Spinal cord (tissue), 10 donors: ENCODE measurements around the gene CACNA1B. TPM values are rescaled to one million over a fixed set of nuclear protein-coding genes. Genes with fewer than 3 reads are reported as not detected.
"Not testable (repeated sequence)": the region's sequence is repeated elsewhere in the genome, so short reads cannot be mapped to it uniquely, and the experiment has no call there.

Experiments used
- DNase-seq, 6 donors: peaks; one replicate each; pipeline versions ENCODE4 v3.0.0 to v3.0.0-alpha.2; 2013 to 2015; ENCODE audit warnings: low spot score in 6 of 6, low read depth in 4 of 6
- H3K27ac ChIP-seq: one replicate; pipeline ENCODE4 v1.5.1; 2013; ENCODE audit warnings: low read depth, low read length, control low read depth
- H3K27me3 ChIP-seq: one replicate; pipeline ENCODE4 v1.6.1; 2013; ENCODE audit warnings: low read length; ENCODE audit not compliant: control insufficient read depth, insufficient read depth
- H3K36me3 ChIP-seq: one replicate; pipeline ENCODE4 v1.6.1; 2013; ENCODE audit warnings: low read length; ENCODE audit not compliant: control insufficient read depth, insufficient read depth
- H3K4me1 ChIP-seq: one replicate; pipeline ENCODE4 v1.6.1; 2013; ENCODE audit warnings: low read length; ENCODE audit not compliant: control insufficient read depth, insufficient read depth
- H3K4me3 ChIP-seq: one replicate; pipeline ENCODE4 v1.5.1; 2013; ENCODE audit warnings: low read depth, low read length, control low read depth
- H3K9me3 ChIP-seq: one replicate; pipeline ENCODE4 v1.6.1; 2013; ENCODE audit warnings: low read length; ENCODE audit not compliant: control insufficient read depth, insufficient read depth
- WGBS: methylation state at CpG from one replicate; pipeline ENCODE4 v1.1.5; 2013; ENCODE audit warnings: missing lambda C conversion rate; ENCODE audit not compliant: insufficient coverage; 5-methylcytosine and 5-hydroxymethylcytosine counted together
- polyA plus RNA-seq, 2 donors: library from polyadenylated mRNA; unstranded; fragments of 120-200 nt; gene quantifications; one replicate each; pipeline ENCODE4 v1.2.1, GENCODE V29; 2013; ENCODE audit not compliant: insufficient read length in 2 of 2
- total RNA-seq, 2 donors: library from RNA; depleted of rRNA in 1 of 2; stranded (reverse); fragments of 120-200 nt in 1 of 2; fragments of >200 nt in 1 of 2; gene quantifications; one replicate each; pipeline versions ENCODE4 v1.2.3 to v1.2.4, GENCODE V29; 2013 to 2014
- donor health status: healthy.

The CACNA1B gene
- total and polyA plus RNA-seq, 4 donors = 6.2 to 24.6 (median 19.6) TPM

DNA sequence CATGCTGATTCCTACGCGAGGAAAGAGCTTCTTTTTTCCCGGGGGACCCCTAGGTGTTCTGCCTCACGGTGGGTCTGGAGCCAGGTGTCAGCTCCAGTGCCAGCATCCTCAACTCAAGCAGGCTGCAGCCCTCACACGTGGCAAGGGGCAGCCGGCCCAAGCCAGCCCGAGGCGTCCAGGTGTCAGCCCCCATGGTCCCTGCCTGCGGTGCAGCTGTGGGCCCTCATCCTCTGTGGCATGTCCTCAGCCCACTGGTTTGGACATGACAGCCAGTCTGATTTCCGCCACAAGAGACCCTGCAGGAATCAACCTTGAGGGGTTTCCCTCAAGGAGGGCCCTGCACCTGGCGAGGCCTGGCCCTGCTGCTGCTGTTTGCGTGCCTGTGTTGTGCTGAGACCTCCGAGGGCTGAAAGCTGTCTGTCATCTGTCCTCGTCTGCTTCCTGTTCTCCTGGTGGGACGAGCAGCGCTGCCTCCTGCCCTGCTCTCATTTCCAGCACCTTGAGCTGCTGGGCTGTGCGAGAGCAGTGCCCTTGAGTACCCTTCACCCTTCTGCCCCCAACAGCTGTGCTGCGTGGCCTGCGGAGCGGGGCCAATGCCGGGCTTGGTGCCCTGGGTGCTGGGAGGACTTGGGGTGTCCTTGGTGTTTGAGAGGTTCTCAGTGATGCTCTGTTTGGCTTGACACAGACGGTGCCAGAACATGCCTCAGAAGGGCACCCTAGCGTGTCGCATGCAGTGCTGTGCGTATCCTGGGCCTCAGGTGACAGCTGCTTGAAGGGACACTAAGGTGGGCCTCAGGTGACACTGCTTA, 137.6 kb downstream of the CACNA1B start:
- no peaks in the 10 kb centered on the region for H3K4me1 ChIP-seq
- no peak overlapping the region for H3K27ac ChIP-seq
- H3K9me3 ChIP-seq = no peaks in the 10 kb centered on the region
- 84% methylated on average over 24 of the region's 25 CpGs for WGBS
- peaks cover 56% of the 10 kb centered on the region for H3K36me3 ChIP-seq
- DNase-seq = no peak
- H3K4me3 ChIP-seq = no peak overlapping the region
- no peaks in the 10 kb centered on the region for H3K27me3 ChIP-seq

DNA sequence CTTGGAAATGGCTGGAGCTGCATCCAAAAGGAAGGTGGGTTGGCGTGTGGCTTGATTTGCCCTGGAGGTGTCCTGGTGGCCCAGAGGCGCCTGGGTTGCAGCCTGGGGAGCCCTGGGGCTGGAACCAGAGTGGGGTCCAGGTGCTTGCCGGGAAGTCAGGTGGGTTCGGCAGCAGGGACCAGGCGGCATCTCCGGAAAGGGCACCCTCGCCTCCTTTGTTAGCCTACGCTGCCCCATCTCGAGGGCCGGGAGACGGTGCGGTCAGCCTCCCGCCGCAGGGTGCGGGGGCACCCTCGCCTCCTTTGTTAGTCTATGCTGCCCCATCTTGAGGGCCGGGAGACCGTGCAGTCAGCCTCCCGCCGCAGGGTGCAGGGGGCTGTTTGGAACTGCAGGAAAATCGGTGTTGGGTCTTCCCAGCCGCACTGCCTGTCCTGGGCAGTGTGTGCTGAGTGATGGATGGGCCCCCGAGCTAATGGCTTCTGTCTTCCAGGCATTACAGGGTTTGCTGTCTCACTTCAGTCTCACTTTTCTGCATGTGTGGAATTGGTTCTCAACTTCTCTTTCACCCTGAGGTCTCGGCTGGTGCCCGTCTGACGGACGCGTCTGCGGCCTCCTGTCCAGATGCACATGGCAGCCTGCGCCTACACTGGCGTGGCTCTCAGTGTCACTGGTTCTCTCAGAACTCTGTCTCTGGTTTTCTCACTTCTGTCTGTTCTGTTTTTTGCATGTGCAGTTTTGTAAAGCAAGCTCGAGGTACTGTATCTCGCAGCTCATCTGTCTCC, 139.0 kb downstream of the CACNA1B start:
- H3K4me1 ChIP-seq = no peaks in the 10 kb centered on the region
- H3K27me3 ChIP-seq = no peaks in the 10 kb centered on the region
- no peak overlapping the region for H3K27ac ChIP-seq
- no peak overlapping the region for H3K4me3 ChIP-seq
- H3K36me3 ChIP-seq = peaks cover 51% of the 10 kb centered on the region
- H3K9me3 ChIP-seq = no peaks in the 10 kb centered on the region
- no peak for DNase-seq
- 80% methylated on average over 33 of the region's 33 CpGs for WGBS

DNA sequence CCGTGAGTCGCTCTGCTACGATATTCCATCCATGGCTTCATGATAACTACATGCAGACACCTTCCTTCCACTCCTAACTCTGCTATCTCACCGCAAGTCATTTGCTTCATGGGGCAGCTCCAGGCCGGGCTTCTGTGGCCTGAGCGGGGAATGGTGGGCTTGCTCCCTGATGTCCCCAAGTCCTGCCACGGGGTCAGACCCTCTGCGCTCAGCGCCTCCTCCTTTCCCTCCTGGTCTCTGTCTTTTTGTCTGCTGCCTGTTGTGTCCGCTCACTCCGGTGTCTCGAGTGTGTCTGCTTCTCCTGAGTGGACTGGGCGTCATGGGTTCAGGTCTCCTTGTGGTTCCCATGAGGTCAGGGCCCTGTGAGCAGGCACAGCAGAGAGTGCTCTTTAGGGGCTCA, 139.6 kb downstream of the CACNA1B start:
- H3K4me1 ChIP-seq = peaks cover 3% of the 10 kb centered on the region
- no peak overlapping the region for H3K4me3 ChIP-seq
- no peak overlapping the region for H3K27ac ChIP-seq
- peaks cover 3% of the 10 kb centered on the region for H3K27me3 ChIP-seq
- 95% methylated on average over 13 of the region's 13 CpGs for WGBS
- DNase-seq = no peak
- H3K9me3 ChIP-seq = no peaks in the 10 kb centered on the region
- H3K36me3 ChIP-seq = peaks cover 51% of the 10 kb centered on the region

DNA sequence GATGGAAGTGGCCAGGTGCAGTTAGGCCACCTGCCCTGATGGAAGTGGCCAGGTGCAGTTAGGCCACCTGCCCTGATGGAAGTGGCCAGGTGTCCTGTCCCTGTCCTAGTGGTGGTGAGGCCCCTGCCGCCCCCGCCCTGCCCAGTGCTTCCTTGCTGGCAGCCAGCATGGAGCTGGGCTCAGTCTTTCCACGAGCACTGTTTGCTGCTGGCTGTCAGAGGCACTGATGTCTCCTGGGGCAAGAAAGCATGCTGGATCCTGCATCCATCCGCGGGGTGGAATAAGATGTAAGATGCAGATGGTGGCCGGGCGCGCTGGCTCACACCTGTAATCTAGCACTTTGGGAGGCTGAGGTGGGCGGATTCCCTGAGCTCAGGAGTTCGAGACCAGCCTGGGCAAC, 141.9 kb downstream of the CACNA1B start:
- not testable (repeated sequence) for H3K4me3 ChIP-seq, DNase-seq, H3K9me3 ChIP-seq, H3K27ac ChIP-seq
- 90% methylated on average over 8 of the region's 10 CpGs for WGBS
- Histone ChIP-seq H3K4me1 (peaks cover 16% of the 10 kb centered on the region), H3K36me3 (peaks cover 43% of the 10 kb centered on the region), H3K27me3 (peaks cover 18% of the 10 kb centered on the region)

DNA sequence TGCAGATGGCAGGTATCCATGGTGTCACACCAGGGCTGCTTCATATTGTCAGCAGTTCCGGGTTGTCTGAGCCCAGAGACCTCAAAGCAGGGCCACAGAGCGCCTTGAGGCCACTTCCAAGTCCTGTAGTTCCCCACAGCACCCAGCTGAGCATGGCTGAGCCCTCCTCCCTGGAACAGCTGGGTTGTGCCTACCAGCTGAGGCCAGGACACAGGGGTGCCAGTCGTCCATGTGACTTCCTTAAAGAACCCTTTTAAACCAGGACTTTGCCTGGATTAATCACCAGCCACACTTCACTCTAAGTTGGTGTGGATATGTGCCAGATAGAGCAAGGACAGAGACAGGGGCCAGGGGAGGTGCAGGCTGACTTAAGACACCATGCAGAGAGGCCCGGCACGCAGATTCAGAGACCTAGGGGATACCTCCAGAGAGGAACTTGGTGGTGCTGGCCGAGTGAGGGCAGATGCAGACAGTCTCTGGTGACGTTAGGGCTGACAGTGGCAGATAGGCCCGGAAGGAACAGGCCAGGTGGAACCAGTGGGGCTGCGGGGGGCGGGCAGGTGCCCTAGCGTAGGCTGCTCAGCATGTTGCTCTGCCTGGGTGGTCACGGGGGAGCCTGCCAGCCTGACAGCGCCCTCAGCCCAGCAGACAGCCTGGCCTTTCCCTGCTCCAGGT, 142.7 kb downstream of the CACNA1B start:
- Histone ChIP-seq H3K4me1 (peaks cover 16% of the 10 kb centered on the region), H3K27me3 (peaks cover 19% of the 10 kb centered on the region), H3K9me3 (no peaks in the 10 kb centered on the region), H3K36me3 (peaks cover 41% of the 10 kb centered on the region), H3K4me3 (no peak overlapping the region), H3K27ac (no peak overlapping the region)
- 75% methylated on average over 12 of the region's 13 CpGs for WGBS
- DNase-seq = no peak

DNA sequence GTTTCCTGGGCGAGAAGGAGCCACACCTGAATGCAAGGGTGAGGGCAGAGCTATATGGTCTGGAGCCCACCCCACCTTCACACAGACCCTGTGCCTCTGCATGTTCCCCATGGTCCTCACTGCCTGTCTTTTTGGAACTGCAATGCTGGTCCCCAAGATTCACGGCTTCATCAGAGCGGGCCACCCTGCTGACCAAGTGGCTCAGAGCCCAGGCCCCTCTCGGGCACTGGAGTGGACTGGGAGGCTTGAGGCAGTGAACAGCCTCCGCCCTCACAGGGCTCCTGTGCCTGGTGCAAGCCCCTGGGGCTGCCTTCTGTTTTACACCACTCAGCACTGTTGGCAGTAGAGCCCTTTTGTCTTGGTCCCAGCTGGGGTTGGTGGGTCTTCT, 143.2 kb downstream of the CACNA1B start:
- Histone ChIP-seq H3K9me3 (no peaks in the 10 kb centered on the region), H3K36me3 (peaks cover 41% of the 10 kb centered on the region), H3K27me3 (peaks cover 19% of the 10 kb centered on the region), H3K4me1 (peaks cover 16% of the 10 kb centered on the region), H3K27ac (no peak overlapping the region), H3K4me3 (no peak overlapping the region)
- 76% methylated on average over 5 of the region's 5 CpGs for WGBS
- DNase-seq = no peak

DNA sequence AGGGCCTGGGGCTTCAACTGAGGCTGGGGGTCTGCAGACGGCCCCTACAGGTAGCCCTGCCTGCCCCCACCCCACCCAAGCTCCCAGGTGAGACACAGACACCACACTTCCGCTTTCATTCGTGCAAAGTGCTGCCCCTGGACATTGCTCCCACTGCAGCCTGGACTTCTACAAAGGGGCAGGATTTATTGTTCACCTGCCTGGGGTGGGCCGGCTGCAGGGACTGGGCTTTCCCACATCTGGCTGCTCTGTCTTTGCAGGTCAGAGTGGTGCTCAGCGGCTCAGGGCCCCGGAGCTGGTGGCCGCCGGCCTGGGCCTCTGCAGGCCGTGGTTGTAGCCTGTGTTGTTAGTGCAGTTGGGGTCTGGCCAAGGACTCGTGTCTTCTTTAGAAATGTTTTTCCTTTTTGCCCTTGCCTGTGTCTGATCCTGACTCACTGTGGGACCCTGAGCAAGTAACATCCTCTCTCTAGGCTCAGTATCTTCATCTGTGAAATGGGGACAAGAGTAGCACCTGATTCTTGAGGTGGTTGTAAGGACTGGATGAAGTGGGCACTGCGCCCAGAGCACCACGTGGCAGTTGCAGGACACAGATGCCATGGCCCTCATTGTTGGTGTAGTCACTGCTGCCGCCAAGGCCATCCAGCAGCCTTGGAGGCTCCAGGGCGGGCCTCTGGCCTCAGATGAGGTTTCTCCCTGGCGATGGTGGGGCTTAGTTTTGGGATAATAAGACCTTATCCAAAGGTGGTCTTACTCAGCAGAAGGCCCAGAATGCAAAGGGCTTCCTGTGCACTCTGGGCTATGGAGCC, 143.9 kb downstream of the CACNA1B start:
- H3K9me3 ChIP-seq = no peaks in the 10 kb centered on the region
- H3K27me3 ChIP-seq = peaks cover 19% of the 10 kb centered on the region
- peaks cover 16% of the 10 kb centered on the region for H3K4me1 ChIP-seq
- WGBS = 84% methylated on average over 10 of the region's 15 CpGs
- no peak overlapping the region for H3K27ac ChIP-seq
- no peak overlapping the region for H3K4me3 ChIP-seq
- no peak for DNase-seq
- H3K36me3 ChIP-seq = peaks cover 37% of the 10 kb centered on the region

DNA sequence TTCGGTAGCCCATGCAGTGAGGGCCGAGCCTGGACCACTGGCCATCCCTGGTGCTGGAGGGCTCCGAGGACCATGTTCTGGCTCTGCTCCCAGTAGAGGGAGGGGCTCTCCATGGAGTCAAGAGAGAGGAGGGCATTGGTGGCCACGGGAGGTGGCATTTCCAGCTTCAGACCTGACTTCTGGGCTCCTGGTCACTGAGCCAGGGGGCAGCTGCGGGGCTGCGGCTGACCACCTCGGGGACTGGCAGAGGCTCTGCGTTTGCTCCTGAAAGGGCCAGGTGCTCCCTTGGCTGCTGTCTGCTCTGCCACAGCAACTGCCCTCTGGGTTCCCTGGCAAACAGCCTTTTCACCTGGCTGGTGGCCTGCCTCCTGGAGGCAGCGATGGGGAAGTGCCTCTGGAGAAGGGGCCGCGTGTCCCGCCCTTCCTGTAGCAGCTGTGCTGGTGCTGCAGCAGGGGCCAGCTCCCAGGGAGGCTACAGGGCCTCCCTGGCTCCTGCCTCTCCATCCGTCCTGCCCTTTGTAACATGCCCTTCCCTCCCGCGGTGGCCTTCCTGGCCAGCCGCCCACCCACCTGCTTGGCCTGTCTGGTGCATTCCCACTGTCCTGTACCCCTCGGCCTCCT, 144.6 kb downstream of the CACNA1B start:
- H3K27ac ChIP-seq = no peak overlapping the region
- H3K4me3 ChIP-seq = no peak overlapping the region
- peak in 1 of 6 donors; percentile 8 for DNase-seq
- peaks cover 16% of the 10 kb centered on the region for H3K4me1 ChIP-seq
- WGBS = 52% methylated on average over 13 of the region's 17 CpGs
- H3K9me3 ChIP-seq = no peaks in the 10 kb centered on the region
- peaks cover 19% of the 10 kb centered on the region for H3K27me3 ChIP-seq
- H3K36me3 ChIP-seq = peaks cover 29% of the 10 kb centered on the region
